GM12878 (cell line): ENCODE results near the gene HOXD9. TPM values are rescaled to one million over a fixed set of nuclear protein-coding genes. Genes with fewer than 3 reads are reported as not detected.

ENCODE experiments used
- CREB1 ChIP-seq: IDR thresholded peaks from 2 replicates; pipeline ENCODE4 v1.6.1; 2012; ENCODE audit warnings: low read depth, mild to moderate bottlenecking, inconsistent platforms
- KDM1A ChIP-seq: fragments of 200-600 bp; sonication (generic); IDR thresholded peaks from 2 replicates; pipeline ENCODE4 v1.6.1; 2016; ENCODE audit warnings: borderline replicate concordance
- NFYB ChIP-seq: IDR thresholded peaks from 2 replicates; pipeline ENCODE4 v1.6.1; 2011; ENCODE audit warnings: low read depth, mild to moderate bottlenecking, low read length, improper control_type of control experiment, moderate library complexity; ENCODE audit not compliant: insufficient read depth
- PML ChIP-seq: IDR thresholded peaks from 2 replicates; pipeline ENCODE4 v1.6.1; 2012; ENCODE audit warnings: low read length, inconsistent platforms
- SRF ChIP-seq, 2 experiments: IDR thresholded peaks; 2 replicates each; pipeline ENCODE4 v1.6.1; 2011; ENCODE audit warnings: low read depth in 2 of 2, low read length in 2 of 2, mild to moderate bottlenecking in 1 of 2, moderate library complexity in 1 of 2
- polyA plus RNA-seq, 11 experiments: library from polyadenylated mRNA; depleted of rRNA in 4 of 11; unstranded in 6 of 11; stranded (reverse) in 5 of 11; fragments of >200 nt; fragmentation: Nextera tagmentation in 4 of 11; fragmentation: Illumina TruSeq in 1 of 11; extraction: Ambion mirVana in 4 of 11; extraction: Trizol in 1 of 11; gene quantifications; 1 replicate in 1 of 11; 2 replicates in 10 of 11; pipeline versions ENCODE4 v1.2.1 to v1.2.3, GENCODE V29; 2011 to 2016; ENCODE audit warnings: inconsistent platforms in 2 of 11, missing spikeins in 2 of 11, low read depth in 1 of 11
- total RNA-seq, 4 experiments: library from RNA; depleted of rRNA in 3 of 4; stranded (reverse); fragments of >200 nt in 3 of 4; fragmentation: Illumina TruSeq in 1 of 4; extraction: Trizol in 1 of 4; gene quantifications; 2 replicates each; pipeline versions ENCODE4 v1.2.1 to v1.2.3, GENCODE V29; 2013 to 2021
- TF ChIP-seq, protein P1 (sequence below): IDR thresholded peaks from 2 replicates; pipeline ENCODE4 v1.6.1; 2012; ENCODE audit warnings: low read length, inconsistent platforms
- TF ChIP-seq, protein P2 (sequence below): fragments of 450-650 bp; IDR thresholded peaks from 2 replicates; pipeline ENCODE4 v1.6.1; 2017; ENCODE audit warnings: antibody characterized with exemption, mild to moderate bottlenecking, moderate library complexity
- TF ChIP-seq, protein P3 (sequence below): fragments of 450-650 bp; IDR thresholded peaks from 2 replicates; pipeline ENCODE4 v1.6.1; 2016; ENCODE audit warnings: mild to moderate bottlenecking

The HOXD9 gene
- total and polyA plus RNA-seq, 10 of the 15 experiments (the other 5 are each of a cell fraction or from before 2014, with no cell fraction given) = not detected

DNA sequence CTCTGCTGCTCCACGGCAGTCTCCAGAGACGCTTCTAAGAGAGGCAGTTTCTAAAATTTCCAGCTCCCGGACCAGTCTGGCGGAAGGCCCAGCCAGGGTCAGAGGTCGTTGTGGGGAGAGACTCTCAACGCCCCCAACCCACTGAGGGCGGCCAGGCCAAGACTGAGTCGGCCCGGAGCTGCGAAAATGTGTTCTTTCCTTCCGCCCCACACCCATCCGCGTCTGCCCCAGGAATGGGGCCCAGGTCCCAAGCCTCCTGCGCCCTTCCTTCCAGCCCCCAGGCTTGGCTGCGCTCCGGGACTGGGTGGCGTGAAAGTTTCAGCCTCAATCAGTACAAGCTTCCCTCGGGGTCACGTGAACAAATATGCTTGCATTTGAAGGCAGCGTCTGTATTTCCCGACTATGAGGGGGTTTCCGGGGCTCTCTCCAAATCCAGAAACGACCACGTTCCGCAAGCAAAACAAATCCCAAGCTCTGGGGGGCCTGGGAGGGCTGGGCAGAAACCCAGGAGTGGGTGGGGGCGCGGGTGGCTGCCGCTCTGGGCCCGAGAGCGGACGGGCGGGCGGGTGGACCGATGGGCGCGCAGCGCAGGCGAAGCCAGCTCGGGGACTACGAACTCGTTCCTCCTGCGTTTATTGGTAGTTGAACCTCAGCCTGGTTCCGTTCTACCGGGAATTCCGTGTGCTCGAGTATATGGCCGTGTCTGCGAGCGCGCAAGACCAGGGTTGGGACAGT, 37.9 kb downstream of the HOXD9 start (continued):
- TF ChIP-seq, protein P1, sequence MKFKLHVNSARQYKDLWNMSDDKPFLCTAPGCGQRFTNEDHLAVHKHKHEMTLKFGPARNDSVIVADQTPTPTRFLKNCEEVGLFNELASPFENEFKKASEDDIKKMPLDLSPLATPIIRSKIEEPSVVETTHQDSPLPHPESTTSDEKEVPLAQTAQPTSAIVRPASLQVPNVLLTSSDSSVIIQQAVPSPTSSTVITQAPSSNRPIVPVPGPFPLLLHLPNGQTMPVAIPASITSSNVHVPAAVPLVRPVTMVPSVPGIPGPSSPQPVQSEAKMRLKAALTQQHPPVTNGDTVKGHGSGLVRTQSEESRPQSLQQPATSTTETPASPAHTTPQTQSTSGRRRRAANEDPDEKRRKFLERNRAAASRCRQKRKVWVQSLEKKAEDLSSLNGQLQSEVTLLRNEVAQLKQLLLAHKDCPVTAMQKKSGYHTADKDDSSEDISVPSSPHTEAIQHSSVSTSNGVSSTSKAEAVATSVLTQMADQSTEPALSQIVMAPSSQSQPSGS = no peak
- no peak for TF ChIP-seq CREB1
- no peak for TF ChIP-seq PML
- TF ChIP-seq, protein P2, sequence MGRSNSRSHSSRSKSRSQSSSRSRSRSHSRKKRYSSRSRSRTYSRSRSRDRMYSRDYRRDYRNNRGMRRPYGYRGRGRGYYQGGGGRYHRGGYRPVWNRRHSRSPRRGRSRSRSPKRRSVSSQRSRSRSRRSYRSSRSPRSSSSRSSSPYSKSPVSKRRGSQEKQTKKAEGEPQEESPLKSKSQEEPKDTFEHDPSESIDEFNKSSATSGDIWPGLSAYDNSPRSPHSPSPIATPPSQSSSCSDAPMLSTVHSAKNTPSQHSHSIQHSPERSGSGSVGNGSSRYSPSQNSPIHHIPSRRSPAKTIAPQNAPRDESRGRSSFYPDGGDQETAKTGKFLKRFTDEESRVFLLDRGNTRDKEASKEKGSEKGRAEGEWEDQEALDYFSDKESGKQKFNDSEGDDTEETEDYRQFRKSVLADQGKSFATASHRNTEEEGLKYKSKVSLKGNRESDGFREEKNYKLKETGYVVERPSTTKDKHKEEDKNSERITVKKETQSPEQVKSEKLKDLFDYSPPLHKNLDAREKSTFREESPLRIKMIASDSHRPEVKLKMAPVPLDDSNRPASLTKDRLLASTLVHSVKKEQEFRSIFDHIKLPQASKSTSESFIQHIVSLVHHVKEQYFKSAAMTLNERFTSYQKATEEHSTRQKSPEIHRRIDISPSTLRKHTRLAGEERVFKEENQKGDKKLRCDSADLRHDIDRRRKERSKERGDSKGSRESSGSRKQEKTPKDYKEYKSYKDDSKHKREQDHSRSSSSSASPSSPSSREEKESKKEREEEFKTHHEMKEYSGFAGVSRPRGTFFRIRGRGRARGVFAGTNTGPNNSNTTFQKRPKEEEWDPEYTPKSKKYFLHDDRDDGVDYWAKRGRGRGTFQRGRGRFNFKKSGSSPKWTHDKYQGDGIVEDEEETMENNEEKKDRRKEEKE = no peak
- TF ChIP-seq, protein P3, sequence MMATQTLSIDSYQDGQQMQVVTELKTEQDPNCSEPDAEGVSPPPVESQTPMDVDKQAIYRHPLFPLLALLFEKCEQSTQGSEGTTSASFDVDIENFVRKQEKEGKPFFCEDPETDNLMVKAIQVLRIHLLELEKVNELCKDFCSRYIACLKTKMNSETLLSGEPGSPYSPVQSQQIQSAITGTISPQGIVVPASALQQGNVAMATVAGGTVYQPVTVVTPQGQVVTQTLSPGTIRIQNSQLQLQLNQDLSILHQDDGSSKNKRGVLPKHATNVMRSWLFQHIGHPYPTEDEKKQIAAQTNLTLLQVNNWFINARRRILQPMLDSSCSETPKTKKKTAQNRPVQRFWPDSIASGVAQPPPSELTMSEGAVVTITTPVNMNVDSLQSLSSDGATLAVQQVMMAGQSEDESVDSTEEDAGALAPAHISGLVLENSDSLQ = no peak
- no peak for TF ChIP-seq SRF (IDR thresholded peaks at IDR 0.05; ENCODE audit: low read depth in 2 of 2, low read length in 2 of 2)
- no peak for TF ChIP-seq NFYB
- no peak for TF ChIP-seq KDM1A
